SK-N-SH (cell line): ENCODE data around the gene STARD13. TPM values are rescaled to one million over a fixed set of nuclear protein-coding genes. Genes with fewer than 3 reads are reported as not detected.

Experiments used
- CTCF ChIA-PET: fragments of 300-600, 350-600 bp; formaldehyde crosslinking; extraction: SDS; loops from one replicate; lab custom pipeline; 2021; lab: Yijun Ruan, JAX
- POLR2A ChIA-PET: fragments of 350-600 bp; sonication (Branson Sonifier 250); formaldehyde crosslinking; extraction: SDS; loops from one replicate; lab custom pipeline; 2020; ENCODE audit warnings: antibody characterized with exemption, inconsistent platforms; lab: Yijun Ruan, JAX
- DNase-seq: peaks from one replicate; pipeline ENCODE4 v3.0.0; 2012
- H2AFZ ChIP-seq: fragments of 200-600 bp; sonication (generic); 2 replicates; pipeline ENCODE4 v1.8.1; 2016; ENCODE audit warnings: antibody characterized with exemption, mild to moderate bottlenecking, low read depth
- H3F3A ChIP-seq: fragments of 200-600 bp; sonication (generic); replicated peaks from 2 replicates; pipeline ENCODE3; 2016; ENCODE audit warnings: antibody characterized with exemption, mild to moderate bottlenecking; ENCODE audit not compliant: insufficient read depth
- H3K27ac ChIP-seq, 2 experiments: fragments of 200-500 bp in 1 of 2; fragments of 200-600 bp in 1 of 2; sonication (Bioruptor generic) in 1 of 2; sonication (generic), shearing (Covaris generic) in 1 of 2; 2 replicates each; pipeline versions ENCODE4 v1.5.1 to v1.6.1; 2014 to 2016; ENCODE audit warnings: low read depth in 2 of 2, inconsistent platforms in 1 of 2, low read length in 1 of 2, mild to moderate bottlenecking in 1 of 2, mixed read lengths in 1 of 2
- H3K27me3 ChIP-seq: fragments of 200-600 bp; sonication (generic), shearing (Covaris generic); 2 replicates; pipeline ENCODE4 v1.6.1; 2016; ENCODE audit warnings: mixed run types; ENCODE audit not compliant: insufficient read depth
- H3K36me3 ChIP-seq, 2 experiments: fragments of 200-500 bp in 1 of 2; fragments of 200-600 bp in 1 of 2; sonication (Bioruptor generic) in 1 of 2; sonication (generic) in 1 of 2; replicated peaks in 1 of 2; 2 replicates each; pipeline versions ENCODE3 to v1.5.1; 2014 to 2016; ENCODE audit warnings: low read length in 1 of 2, mild to moderate bottlenecking in 1 of 2; ENCODE audit not compliant: insufficient read depth in 2 of 2, control insufficient read depth in 1 of 2
- H3K4me1 ChIP-seq, 2 experiments: fragments of 200-500 bp in 1 of 2; fragments of 200-600 bp in 1 of 2; sonication (Bioruptor generic) in 1 of 2; sonication (generic), shearing (Covaris generic) in 1 of 2; 2 replicates each; pipeline versions ENCODE4 v1.5.1 to v1.6.1; 2014 to 2016; ENCODE audit warnings: low read depth in 1 of 2, low read length in 1 of 2, mixed run types in 1 of 2; ENCODE audit not compliant: insufficient read depth in 2 of 2, control insufficient read depth in 1 of 2
- H3K4me2 ChIP-seq: fragments of 200-600 bp; sonication (generic), shearing (Covaris generic); 2 replicates; pipeline ENCODE4 v1.6.1; 2017; ENCODE audit warnings: mixed run types
- H3K4me3 ChIP-seq, 2 experiments: fragments of 200-500 bp in 1 of 2; fragments of 200-600 bp in 1 of 2; sonication (Bioruptor generic) in 1 of 2; sonication (generic), shearing (Covaris generic) in 1 of 2; 2 replicates each; pipeline versions ENCODE4 v1.5.1 to v1.8.1; 2014 to 2016; ENCODE audit warnings: low read depth in 2 of 2, inconsistent platforms in 1 of 2, low read length in 1 of 2, mild to moderate bottlenecking in 1 of 2, mixed read lengths in 1 of 2, moderate library complexity in 1 of 2
- H3K79me2 ChIP-seq: fragments of 200-600 bp; sonication (generic); 2 replicates; pipeline ENCODE4 v1.8.1; 2017; ENCODE audit warnings: mild to moderate bottlenecking; ENCODE audit not compliant: insufficient read depth
- H3K9ac ChIP-seq: fragments of 200-600 bp; sonication (generic); 2 replicates; pipeline ENCODE4 v1.6.1; 2017; ENCODE audit warnings: mixed run types
- H3K9me2 ChIP-seq: fragments of 200-600 bp; sonication (generic); 2 replicates; pipeline ENCODE4 v1.6.1; 2017; ENCODE audit warnings: mixed run types
- H3K9me3 ChIP-seq: fragments of 200-600 bp; sonication (generic); 2 replicates; pipeline ENCODE4 v1.6.1; 2017; ENCODE audit warnings: mixed run types, mild to moderate bottlenecking, moderate library complexity
- H4K20me1 ChIP-seq: fragments of 200-600 bp; sonication (generic); 2 replicates; pipeline ENCODE4 v1.6.1; 2017; ENCODE audit warnings: mild to moderate bottlenecking, mixed run types; ENCODE audit not compliant: insufficient read depth
- CHD2 ChIP-seq: fragments of 150-350 bp; IDR thresholded peaks from 2 replicates; pipeline ENCODE4 v1.6.1; 2018; ENCODE audit warnings: low read length; ENCODE audit not compliant: partially characterized antibody
- ELF1 ChIP-seq: IDR thresholded peaks from 2 replicates; pipeline ENCODE4 v1.4.0; 2012
- EZH2phosphoT487 ChIP-seq: fragments of 200-600 bp; sonication (generic); IDR thresholded peaks from 2 replicates; pipeline ENCODE4 v1.6.1; 2017; ENCODE audit warnings: low read depth, mixed run types, mild to moderate bottlenecking, antibody characterized with exemption, moderate library complexity, borderline replicate concordance
- GABPA ChIP-seq: IDR thresholded peaks from 2 replicates; pipeline ENCODE4 v1.4.0; 2012; ENCODE audit warnings: low read depth, mild to moderate bottlenecking
- IRF3 ChIP-seq: fragments of 150-350 bp; IDR thresholded peaks from 2 replicates; pipeline ENCODE4 v1.6.1; 2016; ENCODE audit warnings: mild to moderate bottlenecking, low read depth, low read length
- JUND ChIP-seq: IDR thresholded peaks from 2 replicates; pipeline ENCODE4 v1.4.0; 2012
- MXI1 ChIP-seq: IDR thresholded peaks from 2 replicates; pipeline ENCODE4 v1.6.1; 2012; ENCODE audit warnings: mild to moderate bottlenecking, low read depth, low read length, improper control_type of control experiment
- NFIC ChIP-seq: IDR thresholded peaks from 2 replicates; pipeline ENCODE4 v1.4.0; 2012; ENCODE audit warnings: borderline replicate concordance
- NRF1 ChIP-seq: IDR thresholded peaks from 2 replicates; pipeline ENCODE4 v1.6.1; 2012; ENCODE audit warnings: low read depth, mild to moderate bottlenecking, low read length
- REST ChIP-seq: IDR thresholded peaks from 2 replicates; pipeline ENCODE4 v1.6.1; 2012; ENCODE audit warnings: mild to moderate bottlenecking, low read depth, low read length, moderate library complexity
- RXRA ChIP-seq: IDR thresholded peaks from 2 replicates; pipeline ENCODE4 v1.4.0; 2012; ENCODE audit warnings: low read depth, mild to moderate bottlenecking, borderline replicate concordance
- SMC3 ChIP-seq: IDR thresholded peaks from 2 replicates; pipeline ENCODE4 v1.6.1; 2012; ENCODE audit warnings: low read depth, low read length, improper control_type of control experiment
- TAF1 ChIP-seq: IDR thresholded peaks from 2 replicates; pipeline ENCODE4 v1.6.1; 2012; ENCODE audit warnings: low read depth, mild to moderate bottlenecking, low read length, moderate library complexity, borderline replicate concordance
- TEAD4 ChIP-seq: IDR thresholded peaks from 2 replicates; pipeline ENCODE4 v1.4.0; 2012; ENCODE audit warnings: mild to moderate bottlenecking, borderline replicate concordance; ENCODE audit not compliant: insufficient read depth
- USF1 ChIP-seq: IDR thresholded peaks from 2 replicates; pipeline ENCODE4 v1.4.0; 2012; ENCODE audit warnings: low read depth, borderline replicate concordance
- ZBTB33 ChIP-seq: IDR thresholded peaks from 2 replicates; pipeline ENCODE4 v1.4.0; 2012; ENCODE audit warnings: low read depth, borderline replicate concordance
- WGBS: methylation state at CpG from one replicate; pipeline ENCODE4 v1.1.6; 2017; ENCODE audit warnings: low lambda C conversion rate; 5-methylcytosine and 5-hydroxymethylcytosine counted together
- polyA plus RNA-seq, 3 experiments: library from polyadenylated mRNA; depleted of rRNA; stranded (reverse); fragments of >200 nt; gene quantifications; 2 replicates each; pipeline ENCODE4 v1.2.3, GENCODE V29; 2012

STARD13 gene
- polyA plus RNA-seq, 1 of the 3 experiments (the other 2 are of a cell fraction) = 5.7 TPM

- no peak for TF ChIP-seq CHD2
- no peak for TF ChIP-seq NFIC
- no peak for TF ChIP-seq SMC3
- no peak for TF ChIP-seq USF1
- TF ChIP-seq TAF1 = no peak
- TF ChIP-seq TEAD4 = no peak
- TF ChIP-seq EZH2phosphoT487 = no peak
- TF ChIP-seq IRF3 = no peak
- TF ChIP-seq JUND = no peak
- TF ChIP-seq MXI1 = no peak
- no peak for TF ChIP-seq RXRA
- no peak for TF ChIP-seq NRF1
- no peak for TF ChIP-seq ZBTB33
- TF ChIP-seq ELF1 = no peak
- TF ChIP-seq GABPA = no peak
- no peak for TF ChIP-seq REST
- Histone ChIP-seq H3K36me3 (no peaks in the 10 kb centered on the region), H3K9ac (no peak overlapping the region), H3K4me1 (peaks cover 3 to 7% of the 10 kb centered on the region in 2 experiments; a peak in 3 of 4 replicates), H3K27me3 (no peaks in the 10 kb centered on the region), H3F3A (peaks cover 25% of the 10 kb centered on the region), H3K4me3 (no peak overlapping the region), H3K79me2 (peaks cover 30% of the 10 kb centered on the region), H2AFZ (no peak overlapping the region), H3K9me3 (no peaks in the 10 kb centered on the region), H4K20me1 (no peaks in the 10 kb centered on the region), H3K27ac (no peak overlapping the region), H3K9me2 (no peaks in the 10 kb centered on the region), H3K4me2 (no peak overlapping the region)
- CTCF ChIA-PET = no interaction called here
- WGBS = 87% methylated on average over 15 of the region's 15 CpGs
- POLR2A ChIA-PET = no interaction called here
- no peak for DNase-seq
Measured at GRCh38 chr13:33287142-33287882, 1.8 kb upstream of the STARD13 start.
